ENCODE data around the gene MYCL.
A peak's percentile ranks its signal among the peaks of the same experiment; 100 is the strongest.

The MYCL gene

DNA sequence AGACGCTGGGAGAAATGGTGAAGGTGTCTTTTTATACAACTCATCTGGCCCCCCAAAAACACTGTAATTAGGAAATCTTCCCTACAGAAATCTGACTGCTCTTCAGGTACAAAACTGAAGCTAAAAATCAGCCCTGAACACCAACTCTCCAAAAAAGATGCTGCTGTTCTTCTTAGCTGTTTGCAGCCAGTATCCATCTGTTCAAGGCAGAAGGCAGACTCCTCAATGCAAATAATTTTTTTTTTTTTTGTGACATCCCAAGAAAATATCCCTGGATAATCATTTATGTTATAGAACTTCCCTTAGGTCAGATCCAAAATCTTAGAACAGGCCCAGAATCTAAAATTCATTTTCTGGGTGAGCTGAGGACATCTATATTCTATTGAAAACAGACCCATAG lies 54.9 kb downstream of the MYCL start:
- POLR2A ChIA-PET = interaction anchor here (1.0 to 1.7 kb wide), 4 partner anchors 24 to 54 kb away, joined by 4 to 6 read pairs (median 4); no protein-coding TSS in a partner anchor
- CTCF ChIA-PET = interaction anchor here (0.7 to 3.9 kb wide), 11 partner anchors 10 to 186 kb away, joined by 3 to 27 read pairs (median 7); partner anchors contain the start of gene MYCL
- TF ChIP-seq, protein P1, sequence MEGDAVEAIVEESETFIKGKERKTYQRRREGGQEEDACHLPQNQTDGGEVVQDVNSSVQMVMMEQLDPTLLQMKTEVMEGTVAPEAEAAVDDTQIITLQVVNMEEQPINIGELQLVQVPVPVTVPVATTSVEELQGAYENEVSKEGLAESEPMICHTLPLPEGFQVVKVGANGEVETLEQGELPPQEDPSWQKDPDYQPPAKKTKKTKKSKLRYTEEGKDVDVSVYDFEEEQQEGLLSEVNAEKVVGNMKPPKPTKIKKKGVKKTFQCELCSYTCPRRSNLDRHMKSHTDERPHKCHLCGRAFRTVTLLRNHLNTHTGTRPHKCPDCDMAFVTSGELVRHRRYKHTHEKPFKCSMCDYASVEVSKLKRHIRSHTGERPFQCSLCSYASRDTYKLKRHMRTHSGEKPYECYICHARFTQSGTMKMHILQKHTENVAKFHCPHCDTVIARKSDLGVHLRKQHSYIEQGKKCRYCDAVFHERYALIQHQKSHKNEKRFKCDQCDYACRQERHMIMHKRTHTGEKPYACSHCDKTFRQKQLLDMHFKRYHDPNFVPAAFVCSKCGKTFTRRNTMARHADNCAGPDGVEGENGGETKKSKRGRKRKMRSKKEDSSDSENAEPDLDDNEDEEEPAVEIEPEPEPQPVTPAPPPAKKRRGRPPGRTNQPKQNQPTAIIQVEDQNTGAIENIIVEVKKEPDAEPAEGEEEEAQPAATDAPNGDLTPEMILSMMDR (IDR thresholded peaks at IDR 0.05; ENCODE audit: insufficient read depth, low read length, missing control alignments) = no peak
- no peak for DNase-seq (ENCODE audit: low read depth, low spot score)
- H3K4me3 ChIP-seq (ENCODE audit: low read depth, low read length) = no peak overlapping the region

- CTCF ChIA-PET = interaction anchor here (0.7 to 3.9 kb wide), 15 partner anchors 9 to 239 kb away, joined by 3 to 27 read pairs (median 5); partner anchors contain the start of gene MYCL
- H3K4me3 ChIP-seq (ENCODE audit: low read depth, low read length) = no peak overlapping the region
Measured at GRCh38 chr1:39845569-39846566, 55.8 kb downstream of the MYCL start.

More at GRCh38 chr1:39845569-39846566, 55.8 kb downstream of the MYCL start:
- POLR2A ChIA-PET = interaction anchor here (0.5 to 1.7 kb wide), 8 partner anchors 19 to 56 kb away, joined by 3 to 6 read pairs (median 4); no protein-coding TSS in a partner anchor
- DNase-seq (ENCODE audit: low read depth, low spot score) = peak; percentile 59
- TF ChIP-seq, protein P1 (IDR thresholded peaks at IDR 0.05; ENCODE audit: insufficient read depth, low read length, missing control alignments) = no peak
